Measurements from ENCODE around the gene CDC45. TPM values are rescaled to one million over a fixed set of nuclear protein-coding genes. Genes with fewer than 3 reads are reported as not detected.

CDC45 gene
- total RNA-seq, 1 experiment from 2014 or later, result 16.3 TPM

GRCh38 chr22:19492504-19493174, 12.9 kb downstream of the CDC45 start:
- DNase-seq (ENCODE audit: extremely low read depth, low read depth), result no peak

- DNase-seq (ENCODE audit: extremely low read depth, low read depth), result no peak
Observed at GRCh38 chr22:19494001-19494560, 14.4 kb downstream of the CDC45 start.

- no peak for DNase-seq (ENCODE audit: extremely low read depth, low read depth)
Observed at GRCh38 chr22:19494676-19495173, 15.0 kb downstream of the CDC45 start.

- DNase-seq (ENCODE audit: extremely low read depth, low read depth), result no peak
Observed at GRCh38 chr22:19495562-19496323, 16.0 kb downstream of the CDC45 start.

GRCh38 chr22:19496324-19496630, 16.6 kb downstream of the CDC45 start:
- no peak for DNase-seq (ENCODE audit: extremely low read depth, low read depth)

- no peak for DNase-seq (ENCODE audit: extremely low read depth, low read depth)
Observed at GRCh38 chr22:19497245-19497644, 17.5 kb downstream of the CDC45 start.

GRCh38 chr22:19498154-19498865, 18.6 kb downstream of the CDC45 start:
- no peak for DNase-seq (ENCODE audit: extremely low read depth, low read depth)

GRCh38 chr22:19498866-19499190, 19.1 kb downstream of the CDC45 start:
- DNase-seq (ENCODE audit: extremely low read depth, low read depth), result no peak

GRCh38 chr22:19499236-19499879, 19.6 kb downstream of the CDC45 start:
- no peak for DNase-seq (ENCODE audit: extremely low read depth, low read depth)

- no peak for DNase-seq (ENCODE audit: extremely low read depth, low read depth)
Observed at GRCh38 chr22:19499880-19500242, 20.1 kb downstream of the CDC45 start.

GRCh38 chr22:19501897-19502447, 22.3 kb downstream of the CDC45 start:
- no peak for DNase-seq (ENCODE audit: extremely low read depth, low read depth)

GRCh38 chr22:19503367-19503766, 23.6 kb downstream of the CDC45 start:
- no peak for DNase-seq (ENCODE audit: extremely low read depth, low read depth)

- no peak for DNase-seq (ENCODE audit: extremely low read depth, low read depth)
Observed at GRCh38 chr22:19503869-19504268, 24.1 kb downstream of the CDC45 start.

- no peak for DNase-seq (ENCODE audit: extremely low read depth, low read depth)
Observed at GRCh38 chr22:19504900-19505734, 25.4 kb downstream of the CDC45 start.

GRCh38 chr22:19505735-19506126, 26.0 kb downstream of the CDC45 start:
- DNase-seq (ENCODE audit: extremely low read depth, low read depth), result no peak

GRCh38 chr22:19506212-19506611, 26.5 kb downstream of the CDC45 start:
- no peak for DNase-seq (ENCODE audit: extremely low read depth, low read depth)

GRCh38 chr22:19507534-19507861, 27.8 kb downstream of the CDC45 start:
- DNase-seq (ENCODE audit: extremely low read depth, low read depth), result no peak

GRCh38 chr22:19508024-19508776, 28.5 kb downstream of the CDC45 start:
- DNase-seq (ENCODE audit: extremely low read depth, low read depth), result no peak

- DNase-seq (ENCODE audit: extremely low read depth, low read depth), result no peak
Observed at GRCh38 chr22:19509191-19509590, 29.5 kb downstream of the CDC45 start.

Measured in NCI-H460 (cell line).